Effector CD4-positive, alpha-beta T cell (primary cell): Measurements from ENCODE around the gene RREB1.

Experiments
- DNase-seq: peaks from one replicate; pipeline ENCODE4 v3.0.0-alpha.2; 2020

RREB1 gene

DNA sequence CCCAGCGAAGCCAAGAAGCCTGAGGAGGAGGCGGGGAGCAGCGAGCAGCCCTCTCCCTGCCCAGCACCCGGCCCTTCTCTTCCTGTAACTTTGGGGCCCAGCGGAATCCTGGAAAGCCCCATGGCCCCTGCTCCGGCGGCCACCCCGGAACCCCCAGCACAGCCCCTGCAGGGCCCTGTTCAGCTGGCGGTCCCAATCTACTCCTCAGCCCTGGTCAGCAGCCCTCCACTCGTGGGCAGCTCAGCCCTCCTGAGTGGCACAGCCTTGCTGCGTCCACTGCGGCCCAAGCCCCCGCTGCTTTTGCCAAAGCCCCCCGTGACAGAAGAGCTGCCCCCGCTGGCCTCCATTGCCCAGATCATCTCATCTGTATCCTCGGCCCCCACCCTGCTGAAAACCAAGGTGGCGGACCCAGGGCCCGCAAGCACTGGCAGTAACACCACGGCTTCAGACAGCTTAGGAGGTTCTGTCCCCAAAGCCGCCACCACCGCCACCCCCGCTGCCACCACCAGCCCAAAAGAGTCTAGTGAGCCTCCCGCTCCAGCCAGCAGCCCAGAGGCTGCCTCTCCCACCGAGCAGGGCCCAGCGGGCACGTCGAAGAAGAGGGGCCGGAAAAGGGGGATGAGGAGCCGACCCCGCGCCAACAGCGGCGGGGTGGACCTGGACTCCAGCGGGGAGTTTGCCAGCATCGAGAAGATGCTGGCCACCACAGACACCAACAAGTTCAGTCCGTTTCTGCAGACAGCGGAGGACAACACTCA lies 123.4 kb downstream of the RREB1 start:
- DNase-seq = no peak

DNA sequence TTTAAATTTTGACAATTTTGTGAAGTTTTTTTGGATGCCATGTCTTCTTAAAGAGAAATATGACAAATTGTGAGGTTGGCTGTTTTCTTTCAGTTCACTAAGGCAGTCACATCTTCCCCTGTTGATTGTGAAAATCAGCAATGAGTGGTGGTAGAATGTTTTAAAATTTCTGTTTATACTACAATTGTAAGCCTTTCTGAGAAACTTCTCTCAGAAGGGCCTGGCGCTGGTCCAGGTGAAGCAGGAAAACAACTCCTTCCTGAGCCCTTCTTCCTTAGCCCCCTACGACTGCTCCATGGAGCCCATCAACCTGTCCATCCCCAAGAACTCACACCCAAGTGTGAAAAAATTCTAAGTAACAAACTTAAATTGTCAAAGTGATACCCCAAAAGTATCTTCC lies 124.6 kb downstream of the RREB1 start:
- no peak for DNase-seq

- DNase-seq = no peak
Observed at GRCh38 chr6:7234547-7234946, 126.8 kb downstream of the RREB1 start.

GRCh38 chr6:7235712-7236305 lies 128.0 kb downstream of the RREB1 start:
- no peak for DNase-seq

GRCh38 chr6:7236306-7237209 lies 128.8 kb downstream of the RREB1 start:
- no peak for DNase-seq

DNA sequence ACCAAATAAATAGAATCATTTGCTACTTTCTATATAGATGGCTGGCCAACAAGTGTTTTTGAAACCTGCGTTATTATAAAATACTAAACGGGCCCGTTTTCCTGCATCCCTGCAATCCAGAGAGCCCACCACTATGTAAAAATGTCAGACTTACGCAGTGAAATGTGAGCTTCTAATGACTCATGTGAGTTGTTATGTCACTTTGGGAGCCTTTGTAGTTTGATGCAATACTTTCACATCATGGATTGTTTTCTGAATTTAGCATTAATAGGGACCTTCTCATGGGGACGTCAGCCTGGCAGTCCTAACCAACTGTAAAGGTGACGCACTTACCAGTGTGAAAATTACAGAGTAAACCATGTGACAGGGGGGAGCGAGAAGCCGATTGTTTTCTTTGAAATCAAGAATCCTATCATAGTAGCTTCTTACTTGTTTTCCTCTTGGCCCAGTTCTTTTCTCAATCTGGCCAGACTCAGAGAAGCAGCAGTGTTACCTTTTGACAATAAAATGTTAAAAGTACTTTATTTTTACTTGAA lies 130.0 kb downstream of the RREB1 start:
- DNase-seq = no peak

GRCh38 chr6:7238526-7238899 lies 130.8 kb downstream of the RREB1 start:
- DNase-seq = no peak

- DNase-seq = peak; percentile 52
Observed at GRCh38 chr6:7238900-7239589, 131.3 kb downstream of the RREB1 start.

DNA sequence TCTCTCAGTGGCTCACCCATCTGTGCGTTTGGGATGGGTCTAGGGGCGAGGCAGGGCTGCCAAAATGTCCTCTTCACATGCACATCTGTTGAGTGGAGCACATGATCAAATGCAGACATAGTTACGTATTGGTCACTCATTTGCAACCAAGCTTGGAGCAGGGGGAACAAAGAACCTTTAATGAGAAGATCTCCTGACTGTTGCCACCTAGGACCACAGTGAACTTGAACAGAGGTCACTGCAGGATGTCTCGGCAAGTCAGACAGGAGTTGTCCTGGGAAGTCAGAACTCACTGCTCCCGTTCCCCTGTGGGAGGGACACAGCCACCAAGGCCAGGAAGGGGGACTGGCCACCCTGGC lies 131.8 kb downstream of the RREB1 start:
- DNase-seq = no peak

DNA sequence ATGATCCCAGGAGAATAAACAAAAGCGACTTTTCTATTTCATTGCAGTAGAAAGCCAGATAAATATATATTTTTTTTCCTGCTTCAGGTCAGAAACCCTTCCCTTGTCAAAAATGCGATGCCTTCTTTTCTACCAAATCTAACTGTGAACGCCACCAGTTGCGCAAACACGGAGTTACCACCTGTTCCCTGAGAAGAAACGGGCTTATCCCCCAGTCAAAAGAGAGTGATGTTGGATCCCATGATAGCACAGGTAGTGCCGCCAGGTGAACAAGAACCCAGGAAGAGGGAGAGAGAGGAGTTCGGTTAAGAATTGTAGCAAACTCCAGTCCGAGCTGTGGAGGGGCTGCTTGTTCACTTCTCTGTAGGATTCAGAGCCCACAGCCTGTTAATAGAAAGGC lies 132.6 kb downstream of the RREB1 start:
- no peak for DNase-seq

DNA sequence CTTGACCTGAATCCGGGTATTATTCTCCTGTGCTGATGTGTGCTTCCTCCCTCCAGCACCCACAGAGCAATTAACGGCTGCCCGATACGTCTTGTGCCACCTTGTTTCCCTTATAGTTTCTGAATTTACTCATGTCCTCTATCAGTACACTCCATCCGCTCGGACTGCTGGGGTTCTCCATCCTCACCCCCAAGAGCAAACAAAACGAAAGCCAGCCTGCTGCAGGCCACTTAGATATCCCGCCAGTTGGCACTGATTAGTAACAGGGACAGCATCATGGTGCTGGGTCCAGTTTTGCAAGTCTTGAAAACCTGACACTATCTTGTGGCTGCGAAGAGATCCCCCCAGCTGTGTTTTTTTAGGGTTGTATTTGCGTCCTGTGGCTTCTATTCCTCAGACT lies 133.4 kb downstream of the RREB1 start:
- no peak for DNase-seq

DNA sequence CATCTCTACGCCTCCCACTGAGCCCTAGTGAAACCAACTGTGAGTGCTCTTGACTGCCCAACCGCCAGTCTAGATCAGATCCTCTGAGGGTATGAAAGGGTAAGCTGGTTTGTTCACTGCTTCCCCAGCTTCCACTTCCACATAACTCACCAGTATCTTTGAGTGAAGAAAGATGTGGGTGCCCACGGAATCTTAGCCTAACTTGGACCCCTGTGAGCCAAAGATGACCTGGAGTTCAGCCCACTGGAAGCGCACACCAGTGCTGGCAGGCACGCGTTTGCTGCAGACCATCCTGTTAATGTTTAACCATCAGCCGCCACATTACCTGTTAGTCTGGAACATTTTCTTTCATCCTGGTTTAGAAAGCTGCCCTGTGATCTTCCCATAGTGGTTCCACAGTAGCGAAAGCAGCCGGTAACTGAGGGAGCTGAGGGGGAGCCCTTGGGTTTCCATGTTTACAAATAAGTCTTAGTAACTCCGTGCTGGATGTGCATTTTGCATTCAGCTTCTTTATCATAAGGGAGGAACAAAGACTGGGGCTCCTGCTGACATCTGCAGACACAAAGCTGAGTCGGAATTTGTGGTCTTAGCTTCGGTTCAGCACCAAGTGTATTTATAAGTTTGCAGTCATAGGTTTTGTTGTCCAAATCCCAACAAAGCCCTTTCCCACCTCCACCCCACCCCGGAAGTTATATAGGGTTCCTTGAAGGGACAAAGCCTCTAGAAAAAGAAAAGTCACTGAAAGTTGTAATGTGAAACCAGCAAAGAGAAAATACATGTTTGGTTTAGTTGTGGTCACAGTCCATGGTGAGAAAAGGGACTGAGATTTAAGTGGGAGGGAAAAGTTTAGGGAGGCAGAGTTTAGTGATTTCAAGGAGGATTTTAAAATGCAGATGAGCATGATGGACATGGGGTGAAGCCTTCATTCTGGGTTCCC lies 134.2 kb downstream of the RREB1 start:
- DNase-seq = no peak

DNA sequence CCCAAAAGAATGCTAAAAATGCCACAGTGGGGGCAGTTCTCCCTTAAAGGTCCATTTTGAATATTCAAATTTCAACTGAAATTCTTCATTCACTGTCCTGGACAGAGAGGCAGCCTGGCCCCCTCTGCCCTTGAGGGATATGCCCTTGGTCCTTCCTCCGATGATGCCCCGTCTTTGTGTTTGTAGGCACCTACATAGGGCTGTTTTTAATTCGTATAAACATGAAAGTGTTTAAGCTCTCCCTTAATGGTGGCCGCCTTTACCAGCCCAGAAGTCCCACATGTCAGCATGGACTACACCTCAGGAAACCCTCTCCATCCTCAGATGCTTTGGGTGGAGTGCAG lies 135.0 kb downstream of the RREB1 start:
- no peak for DNase-seq

DNA sequence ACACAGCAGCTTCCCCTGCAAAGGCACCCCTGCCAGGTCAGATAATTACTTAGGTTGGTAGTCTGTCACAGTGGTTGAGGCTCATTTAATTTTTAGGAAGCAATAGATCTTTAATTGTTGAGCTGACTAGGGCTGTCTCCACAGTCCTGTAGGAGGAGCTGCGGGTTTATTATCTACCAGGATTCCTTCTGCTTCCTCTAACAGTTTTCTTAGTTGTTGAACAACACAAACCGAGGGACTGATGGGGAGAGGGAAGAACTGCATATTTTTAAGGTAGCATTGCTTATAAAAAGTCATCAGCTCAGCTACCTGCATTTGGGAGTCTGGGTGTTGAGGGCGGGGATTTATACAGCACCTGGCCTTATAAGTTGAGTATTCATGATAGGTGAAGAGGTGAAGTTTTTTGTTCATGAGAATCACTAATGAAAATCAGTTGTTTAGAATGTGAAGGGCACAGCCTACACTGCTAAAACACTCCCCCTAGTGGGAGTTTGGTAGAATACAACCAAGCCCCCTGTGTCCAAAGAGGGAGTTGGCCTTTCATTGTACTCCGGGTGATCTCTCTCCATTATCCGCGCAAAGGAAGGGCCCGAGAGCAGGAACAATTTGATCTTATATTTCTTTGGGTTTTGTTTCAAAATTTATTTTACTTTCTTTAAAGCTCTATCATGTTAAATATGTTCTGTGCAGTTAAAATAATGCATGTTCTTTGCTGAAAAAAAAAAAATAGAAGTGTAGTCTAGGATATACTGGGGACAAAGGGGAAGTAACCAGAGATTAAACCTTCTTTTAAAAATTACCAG lies 135.6 kb downstream of the RREB1 start:
- DNase-seq = peak; percentile 28

DNA sequence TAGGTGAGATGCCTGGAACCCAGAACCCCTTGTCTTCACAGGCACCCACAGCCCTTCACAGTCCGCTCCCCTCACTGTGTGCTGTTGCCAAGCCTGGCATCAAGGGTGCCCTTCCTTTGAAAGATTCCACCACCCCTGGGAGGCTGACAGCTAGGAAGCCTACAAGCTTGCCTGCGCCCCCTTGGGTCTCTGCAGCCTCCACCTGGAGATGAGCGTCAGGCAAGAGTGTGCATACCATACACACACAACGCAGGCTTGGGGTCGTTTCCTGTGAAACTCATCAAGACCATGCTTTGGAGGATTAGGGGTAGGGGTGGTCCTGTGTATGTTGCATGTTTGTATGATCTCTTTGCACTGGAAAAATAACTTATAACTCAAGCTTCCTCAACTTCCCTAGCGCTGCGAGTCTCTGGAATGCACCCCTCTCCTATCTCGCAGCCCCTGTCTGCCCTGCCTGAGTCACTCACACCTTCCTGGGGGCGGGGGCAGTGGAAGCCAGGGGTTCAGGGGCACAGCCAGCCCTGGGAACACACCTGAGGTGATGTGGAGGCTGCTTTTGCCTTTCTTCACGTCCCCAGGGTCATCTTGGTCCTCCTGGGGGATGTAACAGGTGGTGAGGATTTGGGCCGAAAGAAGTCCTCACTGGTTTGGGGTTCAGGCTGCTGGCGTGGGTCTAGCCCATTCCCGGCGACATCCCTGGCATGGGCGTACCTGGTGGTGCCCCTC lies 138.1 kb downstream of the RREB1 start:
- no peak for DNase-seq

DNA sequence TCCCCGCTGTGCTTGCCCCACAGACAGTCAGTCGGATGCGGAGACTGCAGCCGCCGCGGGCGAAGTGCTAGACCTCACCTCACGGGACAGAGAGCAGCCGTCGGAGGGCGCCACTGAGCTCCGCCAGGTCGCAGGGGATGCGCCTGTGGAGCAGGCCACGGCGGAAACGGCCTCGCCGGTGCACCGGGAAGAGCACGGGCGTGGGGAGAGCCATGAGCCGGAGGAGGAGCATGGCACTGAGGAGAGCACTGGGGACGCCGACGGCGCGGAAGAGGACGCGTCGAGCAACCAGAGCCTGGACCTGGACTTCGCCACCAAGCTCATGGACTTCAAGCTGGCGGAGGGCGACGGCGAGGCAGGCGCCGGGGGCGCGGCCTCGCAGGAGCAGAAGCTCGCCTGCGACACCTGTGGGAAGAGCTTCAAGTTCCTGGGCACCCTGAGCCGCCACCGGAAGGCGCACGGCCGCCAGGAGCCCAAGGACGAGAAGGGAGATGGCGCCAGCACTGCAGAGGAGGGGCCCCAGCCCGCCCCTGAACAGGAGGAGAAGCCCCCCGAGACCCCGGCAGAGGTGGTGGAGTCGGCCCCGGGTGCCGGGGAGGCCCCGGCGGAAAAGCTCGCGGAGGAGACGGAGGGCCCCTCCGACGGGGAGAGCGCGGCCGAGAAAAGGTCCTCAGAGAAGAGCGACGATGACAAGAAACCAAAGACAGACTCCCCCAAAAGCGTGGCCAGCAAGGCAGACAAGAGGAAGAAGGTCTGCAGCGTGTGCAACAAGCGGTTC lies 138.8 kb downstream of the RREB1 start:
- no peak for DNase-seq

DNA sequence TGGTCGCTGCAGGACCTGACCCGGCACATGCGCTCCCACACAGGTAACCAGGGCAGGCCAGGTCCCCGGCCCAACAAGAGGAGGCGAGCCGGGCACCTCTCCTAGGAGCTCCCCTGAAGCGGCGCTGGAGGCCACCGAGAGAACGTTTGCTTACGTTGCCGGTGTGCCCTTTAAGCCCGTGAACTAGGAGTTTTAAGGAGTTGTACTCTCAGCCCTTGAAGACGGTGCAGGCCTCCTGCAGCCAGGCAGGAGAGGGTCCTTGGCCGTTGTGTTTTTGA lies 139.4 kb downstream of the RREB1 start:
- no peak for DNase-seq

GRCh38 chr6:7247828-7248227 lies 140.1 kb downstream of the RREB1 start:
- DNase-seq = no peak

DNA sequence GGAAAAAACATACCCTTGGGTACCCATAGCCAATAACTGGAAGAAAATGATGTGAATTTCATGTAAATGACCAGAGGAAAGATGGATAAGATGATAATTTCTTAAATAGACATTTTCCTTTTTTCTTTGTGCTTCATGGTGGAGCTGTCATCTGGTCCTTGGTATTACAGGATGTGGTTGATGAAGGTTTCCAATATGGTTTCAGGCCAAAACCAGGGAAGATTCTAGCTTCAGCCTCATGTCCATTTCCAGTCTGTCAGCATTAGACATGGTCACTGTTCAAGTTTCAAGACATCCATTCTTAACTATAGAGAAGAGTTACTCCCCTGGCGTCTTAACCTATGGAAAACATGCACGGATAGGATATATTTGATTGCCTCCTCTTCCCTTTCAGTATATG lies 141.6 kb downstream of the RREB1 start:
- DNase-seq = no peak
